ENCODE results near the gene MCU.

The MCU gene

GRCh38 chr10:72889391-72889831, 197.5 kb downstream of the MCU start:
- TF ChIP-seq CTBP1 (IDR thresholded peaks at IDR 0.05; ENCODE audit: borderline replicate concordance) (no peak), NFRKB (IDR thresholded peaks at IDR 0.05) (no peak), FOXM1 (IDR thresholded peaks at IDR 0.05; ENCODE audit: borderline replicate concordance) (no peak), TARDBP (IDR thresholded peaks at IDR 0.05) (no peak), ARNT (IDR thresholded peaks at IDR 0.05) (no peak), ELF4 (IDR thresholded peaks at IDR 0.05) (no peak), ZNF384 (IDR thresholded peaks at IDR 0.05) (no peak), L3MBTL2 (conservative IDR thresholded peaks at IDR 0.05) (no peak), BHLHE40 (IDR thresholded peaks at IDR 0.05; ENCODE audit: borderline replicate concordance) (no peak), FOXA1 (IDR thresholded peaks at IDR 0.05) (no peak), SP1 (IDR thresholded peaks at IDR 0.05) (no peak), SUZ12 (IDR thresholded peaks at IDR 0.05) (no peak), LEF1 (IDR thresholded peaks at IDR 0.05; ENCODE audit: borderline replicate concordance) (no peak)
- TF ChIP-seq, protein P1, sequence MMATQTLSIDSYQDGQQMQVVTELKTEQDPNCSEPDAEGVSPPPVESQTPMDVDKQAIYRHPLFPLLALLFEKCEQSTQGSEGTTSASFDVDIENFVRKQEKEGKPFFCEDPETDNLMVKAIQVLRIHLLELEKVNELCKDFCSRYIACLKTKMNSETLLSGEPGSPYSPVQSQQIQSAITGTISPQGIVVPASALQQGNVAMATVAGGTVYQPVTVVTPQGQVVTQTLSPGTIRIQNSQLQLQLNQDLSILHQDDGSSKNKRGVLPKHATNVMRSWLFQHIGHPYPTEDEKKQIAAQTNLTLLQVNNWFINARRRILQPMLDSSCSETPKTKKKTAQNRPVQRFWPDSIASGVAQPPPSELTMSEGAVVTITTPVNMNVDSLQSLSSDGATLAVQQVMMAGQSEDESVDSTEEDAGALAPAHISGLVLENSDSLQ (IDR thresholded peaks at IDR 0.05) = no peak
- no peak for DNase-seq (ENCODE audit: extremely low spot score)
- POLR2A ChIA-PET = no interaction called here
- CTCF ChIA-PET = no interaction called here

DNA sequence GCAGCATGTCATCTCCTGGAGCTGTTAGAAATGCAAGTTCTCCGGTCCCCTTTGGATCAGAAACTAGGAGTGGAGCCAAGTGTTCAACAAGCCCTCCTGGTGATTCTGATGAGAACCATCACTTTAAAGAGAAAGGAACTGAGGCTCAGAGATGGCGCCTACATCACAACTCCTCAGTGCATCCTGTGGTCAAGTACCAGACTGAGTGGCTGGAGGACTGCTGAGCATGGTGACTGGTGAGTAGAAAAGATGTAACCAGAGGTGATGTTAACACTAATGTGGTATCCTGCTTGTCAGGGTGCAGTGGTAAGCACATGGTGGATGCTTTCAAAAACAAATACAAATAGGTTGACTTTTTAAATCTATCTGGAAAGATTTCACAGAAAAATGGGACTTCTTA, 198.1 kb downstream of the MCU start:
- POLR2A ChIA-PET = no interaction called here
- DNase-seq (ENCODE audit: extremely low spot score) = no peak
- CTCF ChIA-PET = no interaction called here
- no peak for TF ChIP-seq SP1 (IDR thresholded peaks at IDR 0.05)

DNA sequence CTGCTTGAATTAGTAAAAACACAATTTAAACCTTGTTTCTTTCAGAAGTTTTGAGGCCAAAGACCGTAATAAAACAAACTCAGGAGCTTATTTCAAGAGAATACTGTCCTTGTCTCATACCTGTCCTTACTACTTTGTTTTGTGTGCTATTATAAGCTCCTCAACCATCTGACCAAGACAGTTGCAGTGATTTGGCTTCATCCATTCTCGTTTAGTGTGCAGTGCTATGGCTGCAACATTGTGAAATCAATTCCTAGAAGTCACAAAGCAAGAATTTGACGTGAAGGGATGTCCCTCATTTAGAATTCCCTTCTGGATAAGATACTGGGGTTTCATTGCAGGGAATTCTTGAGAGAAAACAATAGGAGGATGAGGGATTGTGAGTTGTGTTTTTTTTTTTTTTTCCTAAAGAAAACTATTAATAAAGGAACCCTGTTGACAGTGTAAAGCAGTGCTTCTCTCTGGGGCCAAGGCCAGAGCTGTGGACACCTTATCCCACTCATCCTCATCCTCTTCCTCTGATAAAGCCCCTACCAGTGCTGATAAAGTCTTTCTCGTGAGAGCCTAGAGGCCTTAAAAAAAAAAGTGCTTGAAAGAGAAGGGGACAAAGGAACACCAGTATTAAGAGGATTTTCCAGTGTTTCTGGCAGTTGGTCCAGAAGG, 201.3 kb downstream of the MCU start, which contains the start of gene OIT3:
OIT3 (plus strand) TSS at position 604 of the 663 bp plus-strand sequence. CDS start 60 bp downstream, outside the sequence.
- no peak for DNase-seq (ENCODE audit: extremely low spot score)
- no peak for TF ChIP-seq TARDBP (IDR thresholded peaks at IDR 0.05)
- no peak for TF ChIP-seq CTBP1 (IDR thresholded peaks at IDR 0.05; ENCODE audit: borderline replicate concordance)
- no peak for TF ChIP-seq FOXM1 (IDR thresholded peaks at IDR 0.05; ENCODE audit: borderline replicate concordance)
- TF ChIP-seq FOXK2 (IDR thresholded peaks at IDR 0.05) = no peak
- no peak for TF ChIP-seq BHLHE40 (IDR thresholded peaks at IDR 0.05; ENCODE audit: borderline replicate concordance)
- no peak for TF ChIP-seq ARNT (IDR thresholded peaks at IDR 0.05)
- TF ChIP-seq NFRKB (IDR thresholded peaks at IDR 0.05) = no peak
- TF ChIP-seq ELF4 (IDR thresholded peaks at IDR 0.05) = no peak
- TF ChIP-seq FOXA1 (IDR thresholded peaks at IDR 0.05) = no peak
- no peak for TF ChIP-seq HDGF (IDR thresholded peaks at IDR 0.05; ENCODE audit: borderline replicate concordance)
- no peak for TF ChIP-seq SUZ12 (IDR thresholded peaks at IDR 0.05)
- no peak for TF ChIP-seq L3MBTL2 (conservative IDR thresholded peaks at IDR 0.05)
- TF ChIP-seq LEF1 (IDR thresholded peaks at IDR 0.05; ENCODE audit: borderline replicate concordance) = no peak
- TF ChIP-seq, protein P1 (IDR thresholded peaks at IDR 0.05) = no peak
- ChIA-PET POLR2A (no interaction called here), CTCF (no interaction called here)

GRCh38 chr10:72895236-72895850, 203.4 kb downstream of the MCU start:
- ChIA-PET CTCF (no interaction called here), POLR2A (no interaction called here)
- TF ChIP-seq FOXK2 (IDR thresholded peaks at IDR 0.05) (no peak), CTBP1 (IDR thresholded peaks at IDR 0.05; ENCODE audit: borderline replicate concordance) (no peak), SUZ12 (IDR thresholded peaks at IDR 0.05) (no peak), TARDBP (IDR thresholded peaks at IDR 0.05) (no peak), HDGF (IDR thresholded peaks at IDR 0.05; ENCODE audit: borderline replicate concordance) (no peak), ELF4 (IDR thresholded peaks at IDR 0.05) (no peak), ARNT (IDR thresholded peaks at IDR 0.05) (no peak), NFRKB (IDR thresholded peaks at IDR 0.05) (no peak), L3MBTL2 (conservative IDR thresholded peaks at IDR 0.05) (no peak), BHLHE40 (IDR thresholded peaks at IDR 0.05; ENCODE audit: borderline replicate concordance) (no peak)
- TF ChIP-seq, protein P1 (IDR thresholded peaks at IDR 0.05) = no peak
- DNase-seq (ENCODE audit: extremely low spot score) = no peak

DNA sequence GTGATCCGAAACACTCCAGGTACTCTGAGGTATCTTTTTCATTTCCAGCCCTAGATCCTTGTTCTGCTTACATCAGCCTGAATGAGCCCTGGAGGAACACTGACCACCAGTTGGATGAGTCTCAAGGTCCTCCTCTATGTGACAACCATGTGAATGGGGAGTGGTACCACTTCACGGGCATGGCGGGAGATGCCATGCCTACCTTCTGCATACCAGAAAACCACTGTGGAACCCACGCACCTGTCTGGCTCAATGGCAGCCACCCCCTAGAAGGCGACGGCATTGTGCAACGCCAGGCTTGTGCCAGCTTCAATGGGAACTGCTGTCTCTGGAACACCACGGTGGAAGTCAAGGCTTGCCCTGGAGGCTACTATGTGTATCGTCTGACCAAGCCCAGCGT, 206.7 kb downstream of the MCU start:
- POLR2A ChIA-PET = no interaction called here

More for the DNA sequence above, 206.7 kb downstream of the MCU start:
- TF ChIP-seq FOXA1 (IDR thresholded peaks at IDR 0.05) = no peak
- TF ChIP-seq, protein P1 (IDR thresholded peaks at IDR 0.05) = no peak
- TF ChIP-seq HDGF (IDR thresholded peaks at IDR 0.05; ENCODE audit: borderline replicate concordance) = no peak
- TF ChIP-seq L3MBTL2 (conservative IDR thresholded peaks at IDR 0.05) = no peak
- TF ChIP-seq ZNF384 (IDR thresholded peaks at IDR 0.05) = no peak
- TF ChIP-seq TARDBP (IDR thresholded peaks at IDR 0.05) = no peak
- TF ChIP-seq NFRKB (IDR thresholded peaks at IDR 0.05) = no peak
- no peak for TF ChIP-seq LEF1 (IDR thresholded peaks at IDR 0.05; ENCODE audit: borderline replicate concordance)
- CTCF ChIA-PET = no interaction called here
- DNase-seq (ENCODE audit: extremely low spot score) = no peak

Measured in HEK293T (cell line).